OCI-LY1 (cell line): ENCODE measurements around the gene PDE9A.

Experiments
- H2AFZ ChIP-seq: fragments of 200-600 bp; sonication (generic), shearing (Covaris generic); 2 replicates; pipeline ENCODE4 v1.6.0; 2014; ENCODE audit warnings: antibody characterized with exemption, mild to moderate bottlenecking, low read length
- H3F3A ChIP-seq: fragments of 200-600 bp; sonication (generic), shearing (Covaris generic); 2 replicates; pipeline ENCODE4 v1.6.0; 2014; ENCODE audit warnings: mild to moderate bottlenecking, antibody characterized with exemption, low read length, moderate library complexity; ENCODE audit not compliant: insufficient read depth
- H3K27ac ChIP-seq: fragments of 200-600 bp; sonication (generic); 2 replicates; pipeline ENCODE4 v1.5.1; 2014; ENCODE audit warnings: low read length, mixed run types, mild to moderate bottlenecking, low read depth; ENCODE audit not compliant: poor library complexity, severe bottlenecking
- H3K27me3 ChIP-seq: fragments of 200-600 bp; sonication (generic); 2 replicates; pipeline ENCODE4 v1.6.0; 2014; ENCODE audit warnings: antibody characterized with exemption, mild to moderate bottlenecking, low read length, moderate library complexity; ENCODE audit not compliant: insufficient read depth
- H3K36me3 ChIP-seq: fragments of 200-600 bp; sonication (generic); 2 replicates; pipeline ENCODE4 v1.6.1; 2014; ENCODE audit warnings: mild to moderate bottlenecking, antibody characterized with exemption, low read length, moderate library complexity, mixed read lengths; ENCODE audit not compliant: insufficient read depth
- H3K4me1 ChIP-seq: fragments of 200-600 bp; sonication (generic); 2 replicates; pipeline ENCODE4 v1.5.1; 2014; ENCODE audit warnings: mild to moderate bottlenecking, low read length, moderate library complexity; ENCODE audit not compliant: insufficient read depth, severe bottlenecking
- H3K4me2 ChIP-seq: fragments of 200-600 bp; sonication (generic), shearing (Covaris generic); 2 replicates; pipeline ENCODE4 v1.6.1; 2014; ENCODE audit warnings: low read length
- H3K4me3 ChIP-seq: fragments of 200-600 bp; sonication (generic); 2 replicates; pipeline ENCODE4 v1.5.1; 2014; ENCODE audit warnings: low read length, low read depth, mild to moderate bottlenecking, mixed read lengths; ENCODE audit not compliant: poor library complexity, severe bottlenecking
- H3K79me2 ChIP-seq: fragments of 200-600 bp; shearing (Covaris generic); 2 replicates; pipeline ENCODE4 v1.6.1; 2016; ENCODE audit warnings: mixed run types, low read length, mixed read lengths; ENCODE audit not compliant: insufficient read depth
- H3K9ac ChIP-seq: fragments of 200-600 bp; sonication (generic), shearing (Covaris generic); 2 replicates; pipeline ENCODE4 v1.6.1; 2014; ENCODE audit warnings: mild to moderate bottlenecking, low read length, mixed read lengths
- H3K9me2 ChIP-seq: fragments of 200-600 bp; sonication (generic), shearing (Covaris generic); 2 replicates; pipeline ENCODE4 v1.6.1; 2014; ENCODE audit warnings: low read depth, mild to moderate bottlenecking, low read length, mixed read lengths
- H3K9me3 ChIP-seq: fragments of 200-600 bp; shearing (Covaris generic); 2 replicates; pipeline ENCODE4 v1.6.1; 2014; ENCODE audit warnings: low read length, mixed read lengths
- H4K20me1 ChIP-seq: fragments of 200-600 bp; sonication (generic), shearing (Covaris generic); 2 replicates; pipeline ENCODE4 v1.6.0; 2016; ENCODE audit warnings: mild to moderate bottlenecking, low read length; ENCODE audit not compliant: insufficient read depth
- EZH2 ChIP-seq: fragments of 200-600 bp; sonication (generic), shearing (Covaris generic); IDR thresholded peaks from 2 replicates; pipeline ENCODE4 v1.8.0; 2017; ENCODE audit warnings: borderline replicate concordance, mixed run types, mild to moderate bottlenecking, antibody characterized with exemption, low read length, moderate library complexity, mixed read lengths
- TF ChIP-seq, protein P1 (sequence below): fragments of 200-600 bp; sonication (generic), shearing (Covaris generic); IDR thresholded peaks from 2 replicates; pipeline ENCODE4 v1.5.1; 2017; ENCODE audit warnings: mild to moderate bottlenecking, antibody characterized with exemption, low read length, moderate library complexity, mixed read lengths

PDE9A gene

DNA sequence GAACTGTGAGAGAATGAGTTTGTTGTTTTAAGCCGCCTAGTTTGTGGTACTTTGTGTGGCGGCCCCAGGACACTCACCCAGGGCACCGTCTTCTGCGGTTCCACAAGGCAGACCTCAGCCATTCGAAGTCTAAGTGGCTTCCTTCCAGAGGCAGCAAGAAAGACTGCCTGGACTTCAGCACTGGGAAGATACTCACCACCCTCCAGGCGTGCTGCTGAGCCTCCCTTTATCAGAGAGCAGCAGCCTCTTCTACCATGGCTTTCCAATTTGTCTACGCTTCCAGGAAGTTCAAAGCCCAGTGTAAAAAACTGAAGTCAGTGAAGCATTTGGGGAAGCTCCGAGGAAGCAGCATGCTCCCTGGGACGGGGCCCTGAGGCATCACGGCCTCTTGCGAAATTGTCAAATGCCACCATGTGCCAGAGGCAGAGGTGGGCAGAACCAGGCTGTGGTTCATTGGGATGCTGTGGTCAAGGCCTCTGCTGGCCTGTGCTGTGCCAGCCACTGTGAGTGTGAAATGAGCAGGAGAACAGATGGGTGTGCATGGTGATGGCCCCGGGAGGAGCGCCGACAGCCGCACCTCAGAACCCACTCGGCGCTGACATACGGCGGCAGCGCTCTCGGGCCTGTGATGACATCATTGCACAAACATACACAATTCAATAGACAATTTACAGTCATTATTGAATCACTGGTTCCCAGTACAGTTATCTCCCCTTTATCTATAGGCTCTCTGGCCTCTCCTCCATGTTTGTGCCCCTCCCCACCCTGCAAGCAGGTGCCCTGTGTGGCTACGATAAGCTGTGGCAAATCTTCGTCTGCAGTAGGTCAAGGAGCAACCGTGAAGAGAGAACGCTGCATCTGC lies 110.4 kb downstream of the PDE9A start:
- Histone ChIP-seq H4K20me1 (no peaks in the 10 kb centered on the region), H3K9me3 (no peaks in the 10 kb centered on the region), H3K27me3 (peaks cover 6% of the 10 kb centered on the region), H3K4me2 (no peak overlapping the region), H3K9me2 (no peaks in the 10 kb centered on the region), H2AFZ (no peak overlapping the region), H3K79me2 (no peaks in the 10 kb centered on the region), H3K36me3 (no peaks in the 10 kb centered on the region), H3F3A (no peaks in the 10 kb centered on the region), H3K9ac (no peak overlapping the region), H3K4me1 (no peaks in the 10 kb centered on the region), H3K4me3 (no peak overlapping the region), H3K27ac (no peak overlapping the region)
- TF ChIP-seq, protein P1, sequence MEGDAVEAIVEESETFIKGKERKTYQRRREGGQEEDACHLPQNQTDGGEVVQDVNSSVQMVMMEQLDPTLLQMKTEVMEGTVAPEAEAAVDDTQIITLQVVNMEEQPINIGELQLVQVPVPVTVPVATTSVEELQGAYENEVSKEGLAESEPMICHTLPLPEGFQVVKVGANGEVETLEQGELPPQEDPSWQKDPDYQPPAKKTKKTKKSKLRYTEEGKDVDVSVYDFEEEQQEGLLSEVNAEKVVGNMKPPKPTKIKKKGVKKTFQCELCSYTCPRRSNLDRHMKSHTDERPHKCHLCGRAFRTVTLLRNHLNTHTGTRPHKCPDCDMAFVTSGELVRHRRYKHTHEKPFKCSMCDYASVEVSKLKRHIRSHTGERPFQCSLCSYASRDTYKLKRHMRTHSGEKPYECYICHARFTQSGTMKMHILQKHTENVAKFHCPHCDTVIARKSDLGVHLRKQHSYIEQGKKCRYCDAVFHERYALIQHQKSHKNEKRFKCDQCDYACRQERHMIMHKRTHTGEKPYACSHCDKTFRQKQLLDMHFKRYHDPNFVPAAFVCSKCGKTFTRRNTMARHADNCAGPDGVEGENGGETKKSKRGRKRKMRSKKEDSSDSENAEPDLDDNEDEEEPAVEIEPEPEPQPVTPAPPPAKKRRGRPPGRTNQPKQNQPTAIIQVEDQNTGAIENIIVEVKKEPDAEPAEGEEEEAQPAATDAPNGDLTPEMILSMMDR, result no peak
- TF ChIP-seq EZH2, result no peak

DNA sequence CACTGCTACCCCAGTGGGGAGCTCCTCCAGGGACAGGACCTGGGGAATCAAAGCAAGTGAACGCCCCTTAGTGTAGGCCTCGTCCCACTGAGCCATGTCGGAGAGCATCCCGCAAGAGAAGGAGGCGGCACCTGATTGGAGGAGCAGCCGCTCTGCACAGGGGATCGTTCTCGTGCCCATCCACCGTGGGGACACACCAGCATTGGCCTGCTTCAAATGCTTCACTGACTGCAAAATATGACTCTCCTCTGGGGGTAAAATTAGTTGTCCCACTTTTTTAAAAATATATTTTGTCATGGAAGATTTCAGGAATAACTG lies 111.0 kb downstream of the PDE9A start:
- H3K9me3 ChIP-seq, result no peaks in the 10 kb centered on the region
- H4K20me1 ChIP-seq, result no peaks in the 10 kb centered on the region
- no peaks in the 10 kb centered on the region for H3K36me3 ChIP-seq
- no peak overlapping the region for H3K27ac ChIP-seq
- no peak for TF ChIP-seq EZH2
- peaks cover 9% of the 10 kb centered on the region for H3K27me3 ChIP-seq
- no peak overlapping the region for H3K4me3 ChIP-seq
- no peak overlapping the region for H3K4me2 ChIP-seq
- no peaks in the 10 kb centered on the region for H3K9me2 ChIP-seq
- H3K9ac ChIP-seq, result no peak overlapping the region
- no peaks in the 10 kb centered on the region for H3K79me2 ChIP-seq
- no peaks in the 10 kb centered on the region for H3K4me1 ChIP-seq
- no peaks in the 10 kb centered on the region for H3F3A ChIP-seq
- no peak overlapping the region for H2AFZ ChIP-seq

DNA sequence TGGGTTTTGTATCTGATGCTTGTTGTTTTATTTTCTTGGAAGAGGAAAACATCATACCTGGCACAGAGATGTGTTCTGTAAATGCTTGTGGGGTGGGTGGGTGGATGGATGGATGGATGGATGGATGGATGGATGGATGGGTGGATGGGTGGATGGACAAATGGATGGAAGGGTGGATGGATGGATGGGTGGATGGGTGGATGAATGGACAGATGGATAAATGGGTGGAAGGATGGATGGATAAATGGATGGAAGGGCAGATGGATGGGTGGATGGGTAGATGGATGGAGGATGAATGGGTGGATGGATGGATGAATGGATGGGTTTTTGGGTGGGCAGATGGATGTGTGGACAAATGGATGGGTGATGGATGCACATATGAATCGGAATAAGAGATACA lies 111.5 kb downstream of the PDE9A start:
- Histone ChIP-seq H3F3A (no peaks in the 10 kb centered on the region), H4K20me1 (no peaks in the 10 kb centered on the region), H3K27ac (no peak overlapping the region), H3K27me3 (peaks cover 9% of the 10 kb centered on the region), H3K9ac (no peak overlapping the region), H2AFZ (no peak overlapping the region), H3K79me2 (no peaks in the 10 kb centered on the region), H3K4me2 (no peak overlapping the region), H3K9me2 (no peaks in the 10 kb centered on the region), H3K9me3 (no peaks in the 10 kb centered on the region), H3K4me3 (no peak overlapping the region), H3K36me3 (no peaks in the 10 kb centered on the region), H3K4me1 (no peaks in the 10 kb centered on the region)
- TF ChIP-seq EZH2, result no peak
- TF ChIP-seq, protein P1, result no peak

DNA sequence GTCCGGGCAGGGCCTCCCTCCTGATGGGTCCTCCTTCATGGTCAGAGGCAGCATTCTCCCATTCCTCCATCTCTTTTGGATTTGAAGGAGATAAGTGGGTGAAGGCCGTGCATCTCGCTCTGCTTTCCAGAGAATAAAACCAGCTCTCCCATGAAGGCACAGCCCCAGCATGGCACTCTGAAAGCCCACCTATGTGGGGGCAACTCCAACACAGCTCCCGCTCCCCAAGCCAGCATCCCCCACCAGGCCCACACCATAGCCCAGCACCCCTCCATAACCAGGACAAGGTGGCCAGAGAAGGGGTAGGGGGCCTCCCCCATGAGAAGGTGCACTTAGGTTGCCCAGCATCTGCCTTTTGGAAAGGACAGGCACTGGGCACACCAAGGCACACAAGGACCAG lies 112.2 kb downstream of the PDE9A start:
- Histone ChIP-seq H3K4me1 (no peaks in the 10 kb centered on the region), H4K20me1 (no peaks in the 10 kb centered on the region), H2AFZ (no peak overlapping the region), H3K9me2 (no peaks in the 10 kb centered on the region), H3F3A (no peaks in the 10 kb centered on the region), H3K79me2 (no peaks in the 10 kb centered on the region), H3K4me2 (no peak overlapping the region), H3K4me3 (no peak overlapping the region), H3K36me3 (no peaks in the 10 kb centered on the region), H3K9me3 (no peaks in the 10 kb centered on the region), H3K27ac (no peak overlapping the region), H3K9ac (no peak overlapping the region), H3K27me3 (peaks cover 9% of the 10 kb centered on the region)
- TF ChIP-seq EZH2, result no peak
- TF ChIP-seq, protein P1, result no peak
